ENCODE measurements around the gene CAVIN1.

DNA sequence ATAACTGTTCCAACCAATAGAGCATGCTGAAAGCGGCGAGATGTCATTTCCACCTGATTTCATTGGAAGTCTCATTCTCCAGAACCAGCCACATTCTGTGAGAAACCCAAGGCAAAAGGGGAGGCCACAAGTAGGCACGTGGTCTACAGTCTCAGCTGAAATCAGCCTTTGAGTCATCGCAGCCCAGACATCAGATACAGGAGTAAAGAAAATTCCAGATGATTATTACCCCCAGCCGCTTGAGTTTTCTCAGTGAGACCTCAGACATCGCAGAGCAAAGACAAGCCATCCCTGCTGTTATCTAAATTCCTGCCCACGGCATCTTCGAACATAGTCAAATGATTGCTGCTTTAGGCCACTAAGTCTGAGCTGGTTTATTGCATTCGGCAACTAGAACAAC lies 57.9 kb downstream of the CAVIN1 start:
- TF ChIP-seq, protein P1, sequence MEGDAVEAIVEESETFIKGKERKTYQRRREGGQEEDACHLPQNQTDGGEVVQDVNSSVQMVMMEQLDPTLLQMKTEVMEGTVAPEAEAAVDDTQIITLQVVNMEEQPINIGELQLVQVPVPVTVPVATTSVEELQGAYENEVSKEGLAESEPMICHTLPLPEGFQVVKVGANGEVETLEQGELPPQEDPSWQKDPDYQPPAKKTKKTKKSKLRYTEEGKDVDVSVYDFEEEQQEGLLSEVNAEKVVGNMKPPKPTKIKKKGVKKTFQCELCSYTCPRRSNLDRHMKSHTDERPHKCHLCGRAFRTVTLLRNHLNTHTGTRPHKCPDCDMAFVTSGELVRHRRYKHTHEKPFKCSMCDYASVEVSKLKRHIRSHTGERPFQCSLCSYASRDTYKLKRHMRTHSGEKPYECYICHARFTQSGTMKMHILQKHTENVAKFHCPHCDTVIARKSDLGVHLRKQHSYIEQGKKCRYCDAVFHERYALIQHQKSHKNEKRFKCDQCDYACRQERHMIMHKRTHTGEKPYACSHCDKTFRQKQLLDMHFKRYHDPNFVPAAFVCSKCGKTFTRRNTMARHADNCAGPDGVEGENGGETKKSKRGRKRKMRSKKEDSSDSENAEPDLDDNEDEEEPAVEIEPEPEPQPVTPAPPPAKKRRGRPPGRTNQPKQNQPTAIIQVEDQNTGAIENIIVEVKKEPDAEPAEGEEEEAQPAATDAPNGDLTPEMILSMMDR (IDR thresholded peaks at IDR 0.05): no peak
- TF ChIP-seq POLR2A (IDR thresholded peaks at IDR 0.05): no peak

Data from Peyer's patch (tissue), 4 donors.